DMS79 (cell line): ENCODE results near the gene NFXL1.
A peak's percentile ranks its signal among the peaks of the same experiment; 100 is the strongest.

Source experiments
- DNase-seq: peaks from one replicate; lab custom pipeline; 2025; lab: John Stamatoyannopoulos, UW

NFXL1 gene

GRCh38 chr4:47831026-47831679, 83.2 kb downstream of the NFXL1 start:
- DNase-seq = no peak

DNA sequence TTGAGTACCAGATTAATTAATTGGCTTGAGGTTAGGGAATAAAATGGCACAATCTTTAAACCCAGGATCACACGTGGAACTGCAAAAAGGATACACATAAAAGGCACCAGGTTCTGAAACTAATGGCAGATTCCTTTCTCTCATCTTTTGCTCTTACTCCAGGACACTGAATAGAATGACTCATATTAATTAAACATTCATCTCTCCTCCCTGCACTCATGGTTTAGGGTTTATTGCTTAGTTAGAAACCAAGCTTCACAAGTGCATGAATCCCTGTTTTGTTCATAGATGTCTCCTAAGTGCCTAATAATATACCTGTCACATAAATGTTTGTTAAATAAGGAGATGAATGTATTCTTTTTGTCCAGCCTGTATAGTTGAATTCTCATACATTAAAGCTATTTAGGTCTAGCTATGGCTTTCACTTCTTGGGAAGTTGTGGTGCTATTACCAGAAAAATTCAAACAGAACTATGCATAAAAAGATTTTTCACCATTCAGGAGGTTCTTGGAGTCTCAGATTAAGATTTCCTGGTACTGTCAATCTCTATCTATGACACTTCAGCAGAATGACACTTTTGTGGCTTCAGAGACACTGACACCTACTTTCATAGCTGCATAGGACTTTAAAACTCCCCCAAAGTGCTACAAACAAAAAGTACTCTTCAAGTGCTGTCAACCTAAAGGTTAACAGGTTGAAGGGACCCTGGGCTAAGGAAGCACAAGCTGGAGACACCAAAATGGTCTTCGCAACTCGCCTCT, 83.9 kb downstream of the NFXL1 start:
- DNase-seq = no peak

DNA sequence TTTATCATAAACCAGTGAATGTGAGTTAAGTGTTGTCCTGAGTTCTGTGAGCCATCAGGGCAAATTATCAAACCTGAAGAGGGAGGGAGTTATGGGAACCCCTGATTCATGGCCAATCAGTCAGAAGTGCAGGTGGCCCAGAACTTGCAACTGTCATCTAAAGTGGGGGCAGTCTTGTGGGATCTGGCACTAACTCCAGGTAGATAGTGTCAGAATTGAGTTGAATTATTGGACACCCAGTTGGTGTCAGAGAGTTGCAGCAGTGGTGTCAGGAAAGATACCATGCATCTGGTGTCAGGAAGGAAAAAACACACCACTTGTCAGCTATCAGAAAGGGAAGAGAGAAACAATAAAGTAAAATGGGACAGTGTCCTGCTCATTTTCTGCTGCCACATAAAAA, 84.9 kb downstream of the NFXL1 start:
- DNase-seq = no peak

GRCh38 chr4:47827343-47828047, 86.9 kb downstream of the NFXL1 start:
- no peak for DNase-seq

DNA sequence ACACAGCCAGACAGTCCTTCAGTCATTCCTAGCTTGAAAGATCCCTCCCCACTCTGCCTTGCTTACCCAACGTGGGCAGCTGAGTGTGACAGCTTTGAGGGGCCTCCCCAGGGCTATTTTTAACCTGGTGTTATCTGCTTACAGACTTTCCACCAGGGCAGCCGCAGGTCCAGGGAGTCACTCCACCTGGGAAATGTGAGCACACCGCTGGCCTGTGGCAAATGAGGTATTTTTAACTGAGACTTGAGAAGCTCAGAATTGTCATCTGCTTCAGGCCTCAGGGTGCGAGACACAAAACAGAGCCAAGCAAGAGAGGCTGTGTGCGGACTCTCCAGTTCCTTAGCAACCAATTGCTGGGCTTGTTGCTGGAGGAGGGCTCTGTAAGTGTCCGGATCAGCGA, 89.5 kb downstream of the NFXL1 start:
- DNase-seq = peak; percentile 17

GRCh38 chr4:47819178-47819577, 95.2 kb downstream of the NFXL1 start:
- DNase-seq = no peak

- no peak for DNase-seq
Measured at GRCh38 chr4:47817275-47817674, 97.1 kb downstream of the NFXL1 start.

DNA sequence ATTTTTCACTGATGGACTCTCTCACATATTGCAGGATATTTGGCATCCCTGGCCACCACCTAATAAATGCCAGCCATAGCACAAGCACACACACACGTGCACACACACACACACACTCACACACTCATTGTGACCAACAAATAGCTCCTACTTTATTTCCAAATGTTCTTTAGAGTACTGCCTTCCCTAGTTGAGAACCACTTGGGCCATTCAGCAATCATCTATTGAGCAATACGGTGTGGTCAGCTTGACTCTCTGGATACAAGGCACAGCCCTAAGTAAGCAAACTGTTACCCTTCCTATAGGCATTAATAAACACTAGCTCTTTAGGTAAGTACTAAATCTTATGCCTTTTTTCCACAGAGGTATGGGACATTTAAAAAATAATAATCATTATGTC, 97.6 kb downstream of the NFXL1 start:
- no peak for DNase-seq

GRCh38 chr4:47814618-47815295, 99.6 kb downstream of the NFXL1 start:
- DNase-seq = no peak

GRCh38 chr4:47809654-47810203, 104.7 kb downstream of the NFXL1 start:
- DNase-seq = no peak

GRCh38 chr4:47804598-47804997, 109.8 kb downstream of the NFXL1 start:
- no peak for DNase-seq

DNA sequence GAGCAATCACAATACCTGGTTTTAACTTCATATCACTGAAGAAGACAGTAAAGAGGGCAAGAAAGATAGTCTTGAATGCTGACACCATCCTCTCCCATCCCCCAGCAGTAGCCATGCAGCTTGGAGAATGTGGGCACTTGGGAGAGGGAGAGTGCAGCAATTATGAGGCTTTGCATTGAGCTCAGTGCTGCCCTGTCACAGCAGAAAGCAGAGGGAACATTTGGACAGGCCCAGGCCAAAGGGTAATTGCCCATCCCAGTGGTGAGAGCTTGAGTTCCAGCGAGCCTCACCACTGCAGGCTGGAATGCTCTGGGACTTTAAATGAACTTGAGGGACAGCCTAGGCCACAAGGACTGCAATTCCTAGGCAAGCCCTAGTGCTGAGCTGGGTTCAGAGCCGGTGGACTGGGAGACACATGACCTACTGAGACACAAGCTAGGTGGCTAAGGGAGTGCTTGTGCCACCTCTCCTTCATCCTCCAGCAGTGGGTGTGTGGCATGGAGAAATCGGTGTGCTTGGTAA, 112.8 kb downstream of the NFXL1 start:
- DNase-seq = no peak

GRCh38 chr4:47798165-47798564, 116.2 kb downstream of the NFXL1 start:
- DNase-seq = no peak
